Smooth muscle cell of the brain vasculature (primary cell): ENCODE measurements around the gene GXYLT2.

Source experiments
- DNase-seq: peaks from one replicate; pipeline ENCODE4 v3.0.0-alpha.2; 2012; ENCODE audit warnings: low read depth, low spot score

Gene GXYLT2

GRCh38 chr3:73009750-73010149 is 121.9 kb downstream of the GXYLT2 start:
- DNase-seq, result no peak

- DNase-seq, result no peak
These were observed 122.3 kb downstream of the GXYLT2 start for GRCh38 chr3:73010158-73010557.

- DNase-seq, result no peak
These were observed 130.5 kb downstream of the GXYLT2 start for GRCh38 chr3:73018298-73018697.

- no peak for DNase-seq
These were observed 131.1 kb downstream of the GXYLT2 start for GRCh38 chr3:73018790-73019441.

GRCh38 chr3:73021301-73021835 is 133.5 kb downstream of the GXYLT2 start:
- no peak for DNase-seq

- no peak for DNase-seq
These were observed 137.0 kb downstream of the GXYLT2 start for GRCh38 chr3:73024836-73025235.

GRCh38 chr3:73026111-73026759 is 138.4 kb downstream of the GXYLT2 start:
- no peak for DNase-seq
